Transverse colon (tissue), 4 donors: ENCODE results near the gene MYOM1. TPM values are rescaled to one million over a fixed set of nuclear protein-coding genes. Genes with fewer than 3 reads are reported as not detected.
A peak's percentile ranks its signal among the peaks of the same experiment; 100 is the strongest.

Experiments used
- DNase-seq: peaks from one replicate; pipeline ENCODE4 v3.0.0-alpha.2; 2019
- H3K27ac ChIP-seq, 4 donors: fragments of 200-600 bp; sonication (generic); 2 replicates each; pipeline ENCODE4 v1.5.1; 2016 to 2018; ENCODE audit warnings: inconsistent platforms in 4 of 4
- H3K27me3 ChIP-seq: fragments of 200-600 bp; sonication (generic); 2 replicates; pipeline ENCODE4 v1.5.1; 2017; ENCODE audit warnings: inconsistent platforms
- H3K36me3 ChIP-seq, 4 donors: fragments of 200-600 bp; sonication (generic); 2 replicates each; pipeline ENCODE4 v1.5.1; 2017 to 2019; ENCODE audit warnings: inconsistent platforms in 4 of 4
- H3K4me1 ChIP-seq, 4 donors: fragments of 200-600 bp; sonication (generic); 2 replicates each; pipeline ENCODE4 v1.5.1; 2017 to 2020; ENCODE audit warnings: inconsistent platforms in 4 of 4
- H3K4me3 ChIP-seq, 4 donors: fragments of 200-600 bp; sonication (generic); 1 replicate in 1 of 4; 2 replicates in 3 of 4; pipeline versions ENCODE4 v1.5.1 to v1.6.1; 2017 to 2019; ENCODE audit warnings: inconsistent platforms in 4 of 4
- H3K9me3 ChIP-seq, 2 donors: fragments of 200-600 bp; sonication (generic); 2 replicates each; pipeline ENCODE4 v1.5.1; 2017 to 2019; ENCODE audit warnings: inconsistent platforms in 2 of 2
- CTCF ChIP-seq, 5 experiments: fragments of 200-600 bp in 3 of 5; fragments of 450-650 bp in 2 of 5; sonication (generic) in 3 of 5; IDR thresholded peaks; 1 replicate in 2 of 5; 2 replicates in 3 of 5; pipeline ENCODE4 v1.5.1; 2016 to 2017; ENCODE audit warnings: antibody characterized with exemption in 5 of 5, inconsistent platforms in 3 of 5, mild to moderate bottlenecking in 2 of 5, moderate library complexity in 1 of 5
- EP300 ChIP-seq: sonication (generic); formaldehyde crosslinking; IDR thresholded peaks from one replicate; pipeline ENCODE4 v1.6.1; 2017; ENCODE audit warnings: antibody characterized with exemption, low read depth
- POLR2A ChIP-seq: fragments of 450-650 bp; IDR thresholded peaks from one replicate; pipeline ENCODE4 v1.6.1; 2016; ENCODE audit warnings: antibody characterized with exemption, mild to moderate bottlenecking, moderate library complexity
- POLR2AphosphoS5 ChIP-seq, 3 donors: sonication (generic); formaldehyde crosslinking; IDR thresholded peaks; one replicate each; pipeline ENCODE4 v1.6.1; 2016; ENCODE audit warnings: antibody characterized with exemption in 3 of 3
- WGBS, 2 donors: methylation state at CpG; one replicate each; pipeline ENCODE4 v1.1.5; 2018; ENCODE audit warnings: low coverage in 1 of 2; 5-methylcytosine and 5-hydroxymethylcytosine counted together
- in situ Hi-C, 4 donors: fragments of 200-750 bp; cut with MboI; loops; one replicate each; pipeline versions ENCODE4 v1.15.0 to v1.15.1; 2017; ENCODE audit warnings: low sequenced_read_pairs in 3 of 4, low pct_ligation_motif_present in 1 of 4, low pct_unique_long_range_greater_than_20kb in 1 of 4
- intact Hi-C: fragments of 100-400 bp; cut with DNase I; formaldehyde crosslinking; loops from one replicate; pipeline ENCODE4 v1.15.1; 2023; ENCODE audit warnings: low total_unique reads
- total RNA-seq, 4 donors: library from RNA; depleted of rRNA; stranded (reverse); fragments of >200 nt; gene quantifications; one replicate each; pipeline ENCODE4 v1.1.0, GENCODE V29; 2016

Gene MYOM1
- total RNA-seq, 4 donors from 2014 or later, result 6.0 to 30.4 (median 7.7) TPM

DNA sequence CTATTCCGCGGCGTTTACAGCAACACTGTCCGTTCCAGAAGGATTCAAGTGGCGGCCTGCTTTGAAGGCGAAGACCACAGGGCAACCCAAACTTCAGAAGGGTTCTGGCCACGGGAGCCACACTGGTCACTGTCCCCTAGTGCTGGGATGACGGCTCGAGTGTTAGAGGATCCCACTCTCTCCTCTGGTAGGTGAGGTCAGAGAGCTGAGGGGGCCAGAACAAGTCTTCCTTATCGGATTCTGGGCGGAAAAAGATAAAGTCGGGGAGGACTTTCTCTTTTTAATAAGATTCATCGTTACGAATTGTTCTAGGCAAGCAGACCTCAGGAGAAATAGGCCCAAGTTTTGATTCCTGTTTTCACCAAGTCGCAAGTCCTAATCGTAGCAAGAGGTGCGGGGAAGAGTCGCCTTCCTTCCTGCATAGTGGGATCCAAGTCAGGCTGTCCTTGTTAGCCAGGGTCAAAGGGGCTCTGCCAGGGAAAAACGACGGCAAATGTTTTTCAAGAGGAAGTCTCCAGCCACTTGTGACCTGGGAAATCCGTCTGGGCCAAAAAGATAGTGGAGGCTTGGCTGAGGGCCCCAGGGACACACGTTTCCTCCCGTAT, 27.0 kb upstream of the MYOM1 start:
- intact Hi-C loops (loop anchor here (5.0 to 10.0 kb wide), 2 partner anchors 92 to 314 kb away; no protein-coding TSS in a partner anchor), in situ Hi-C loops (loop anchor here (10.0 to 25.0 kb wide), 5 partner anchors 92 to 484 kb away; no protein-coding TSS in a partner anchor)
- peak; percentile 38 for DNase-seq

GRCh38 chr18:3245853-3246634, 26.3 kb upstream of the MYOM1 start:
- Histone ChIP-seq H3K4me1 (peaks cover 9 to 43% (median 23%) of the 10 kb centered on the region in 4 donors), H3K4me3 (peak overlapping the region in 3 of 4 donors; percentile 81 to 100 (median 97)), H3K27ac (peak overlapping the region; percentile 98 to 100 (median 99)), H3K27me3 (no peaks in the 10 kb centered on the region), H3K9me3 (peaks cover 0 to 8% of the 10 kb centered on the region in 2 donors), H3K36me3 (peaks cover 0 to 10% (median 1%) of the 10 kb centered on the region in 4 donors)
- intact Hi-C loops (loop anchor here (5.0 to 10.0 kb wide), 2 partner anchors 91 to 314 kb away; no protein-coding TSS in a partner anchor), in situ Hi-C loops (loop anchor here (10.0 to 25.0 kb wide), 5 partner anchors 91 to 484 kb away; no protein-coding TSS in a partner anchor)
- 12 to 18% methylated on average over 13 to 29 of the region's 29 CpGs for WGBS, 2 donors
- DNase-seq, result peak; percentile 91
- peak in 2 of 3 donors; percentile 57 to 71 for TF ChIP-seq POLR2AphosphoS5 (IDR thresholded peaks at IDR 0.05)
- TF ChIP-seq POLR2A, result no peak
- no peak for TF ChIP-seq EP300
- TF ChIP-seq CTCF (IDR thresholded peaks at IDR 0.05), result peak; percentile 92 to 97 (median 95)

More for the DNA sequence above, 27.0 kb upstream of the MYOM1 start:
- Histone ChIP-seq H3K4me3 (peak overlapping the region; percentile 5 to 100 (median 89)), H3K27ac (peak overlapping the region; percentile 98 to 100 (median 99)), H3K27me3 (no peaks in the 10 kb centered on the region), H3K9me3 (peaks cover 0 to 4% of the 10 kb centered on the region in 2 donors), H3K4me1 (peaks cover 9 to 50% (median 27%) of the 10 kb centered on the region in 4 donors), H3K36me3 (peaks cover 0 to 10% (median 1%) of the 10 kb centered on the region in 4 donors)
- 50 to 60% methylated on average over 5 to 23 of the region's 23 CpGs for WGBS, 2 donors
- TF ChIP-seq POLR2A (no peak), CTCF (IDR thresholded peaks at IDR 0.05) (no peak)

- Histone ChIP-seq H3K9me3 (peaks cover 0 to 8% of the 10 kb centered on the region in 2 donors), H3K27me3 (no peaks in the 10 kb centered on the region), H3K36me3 (peaks cover 0 to 9% (median 1%) of the 10 kb centered on the region in 4 donors), H3K4me1 (peaks cover 6 to 35% (median 19%) of the 10 kb centered on the region in 4 donors), H3K27ac (peak overlapping the region in 1 of 4 donors; percentile 100), H3K4me3 (peak overlapping the region in 1 of 4 donors; percentile 81)
- no peak for DNase-seq
- TF ChIP-seq EP300, result no peak
- TF ChIP-seq POLR2AphosphoS5 (IDR thresholded peaks at IDR 0.05), result no peak
- no peak for TF ChIP-seq CTCF (IDR thresholded peaks at IDR 0.05)
- TF ChIP-seq POLR2A, result no peak
- 44 to 67% methylated on average over 1 of the region's 1 CpG for WGBS, 2 donors
- in situ Hi-C loops (loop anchor here (10.0 to 25.0 kb wide), 5 partner anchors 90 to 483 kb away; no protein-coding TSS in a partner anchor), intact Hi-C loops (loop anchor here (5.0 to 10.0 kb wide), 2 partner anchors 90 to 313 kb away; no protein-coding TSS in a partner anchor)
Observed at GRCh38 chr18:3245185-3245564, 25.4 kb upstream of the MYOM1 start.

DNA sequence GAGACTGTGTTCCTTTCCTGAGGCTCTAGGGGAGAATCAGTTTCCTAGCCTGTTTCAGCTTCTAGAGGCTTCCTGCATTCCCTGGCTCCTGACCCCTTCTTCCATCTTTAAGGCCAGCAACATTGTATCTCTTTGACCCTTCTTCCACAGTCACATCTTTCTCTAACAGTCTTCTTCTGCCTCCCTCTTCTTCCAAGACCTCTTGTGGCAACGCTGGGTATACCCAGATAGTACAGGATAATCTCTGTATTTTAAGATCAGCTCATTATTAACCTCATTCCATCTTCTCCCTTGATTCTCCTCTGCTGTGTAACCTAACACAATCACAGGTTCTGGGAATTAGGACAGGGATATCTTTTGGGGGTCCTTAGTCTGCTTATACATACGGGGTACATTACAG, 19.0 kb upstream of the MYOM1 start:
- no peak overlapping the region for H3K4me3 ChIP-seq
- H3K9me3 ChIP-seq, result peaks cover 0 to 8% of the 10 kb centered on the region in 2 donors
- no peak overlapping the region for H3K27ac ChIP-seq
- H3K27me3 ChIP-seq, result no peaks in the 10 kb centered on the region
- TF ChIP-seq CTCF (IDR thresholded peaks at IDR 0.05), result no peak
- TF ChIP-seq EP300, result no peak
- no peak for TF ChIP-seq POLR2AphosphoS5 (IDR thresholded peaks at IDR 0.05)
- TF ChIP-seq POLR2A, result no peak
- no peak for DNase-seq
- no peaks in the 10 kb centered on the region for H3K36me3 ChIP-seq
- in situ Hi-C loops, result loop anchor here in 3 of 4 donors (10.0 to 25.0 kb wide), 4 partner anchors 84 to 476 kb away; no protein-coding TSS in a partner anchor
- H3K4me1 ChIP-seq, result peaks cover 0 to 14% (median 0%) of the 10 kb centered on the region in 4 donors
- intact Hi-C loops, result no loop called here
- WGBS, 2 donors, result 89 to 100% methylated on average over 1 to 2 of the region's 2 CpGs
